Measurements from ENCODE around the gene MAP2K5. TPM values are rescaled to one million over a fixed set of nuclear protein-coding genes. Genes with fewer than 3 reads are reported as not detected.

MAP2K5 gene
- total RNA-seq, 1 donor from 2014 or later: 20.7 TPM

- DNase-seq (ENCODE audit: low spot score): peak; percentile 76
Observed at GRCh38 chr15:67521783-67522568, 20.5 kb upstream of the MAP2K5 start.

DNA sequence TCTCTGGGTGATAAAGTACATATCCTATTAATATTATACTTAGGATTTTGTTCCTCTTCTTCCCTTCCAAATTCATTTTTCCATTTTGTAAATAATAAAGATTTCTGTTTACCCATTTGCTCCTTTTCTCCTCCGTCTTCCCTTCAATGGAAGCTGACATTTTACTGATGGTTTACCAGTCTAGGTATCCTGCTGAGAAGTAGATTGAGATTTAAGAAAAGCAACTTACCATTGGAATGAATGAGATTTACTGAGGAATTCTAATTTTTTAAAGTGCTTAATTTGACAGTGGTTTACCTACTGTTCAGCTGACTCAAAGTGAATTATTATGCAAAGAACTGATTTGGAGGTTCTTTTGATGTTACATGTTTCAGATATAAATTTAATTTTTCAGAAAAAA lies 19.2 kb upstream of the MAP2K5 start:
- no peak for DNase-seq (ENCODE audit: low spot score)

GRCh38 chr15:67524235-67524634 lies 18.3 kb upstream of the MAP2K5 start:
- no peak for DNase-seq (ENCODE audit: low spot score)

DNA sequence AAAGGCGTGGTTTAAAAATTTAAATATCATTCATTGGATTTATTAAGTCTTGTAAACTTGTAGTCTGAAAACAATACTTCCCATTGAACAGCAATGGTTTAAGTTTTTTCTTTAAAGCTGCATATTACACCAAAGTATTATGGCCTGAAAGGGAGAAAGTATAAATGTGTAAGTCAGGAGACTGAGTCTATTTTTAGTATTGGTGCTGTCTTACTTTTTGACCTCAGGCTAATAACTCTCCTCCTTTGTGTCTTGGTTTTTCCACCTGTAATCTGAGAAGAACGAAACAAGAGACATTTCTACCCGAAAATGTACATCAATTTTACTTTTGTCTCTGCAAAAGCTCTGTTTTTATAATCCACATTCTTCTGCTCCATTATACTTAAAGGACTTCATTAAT lies 14.0 kb upstream of the MAP2K5 start:
- DNase-seq (ENCODE audit: low spot score): no peak

DNA sequence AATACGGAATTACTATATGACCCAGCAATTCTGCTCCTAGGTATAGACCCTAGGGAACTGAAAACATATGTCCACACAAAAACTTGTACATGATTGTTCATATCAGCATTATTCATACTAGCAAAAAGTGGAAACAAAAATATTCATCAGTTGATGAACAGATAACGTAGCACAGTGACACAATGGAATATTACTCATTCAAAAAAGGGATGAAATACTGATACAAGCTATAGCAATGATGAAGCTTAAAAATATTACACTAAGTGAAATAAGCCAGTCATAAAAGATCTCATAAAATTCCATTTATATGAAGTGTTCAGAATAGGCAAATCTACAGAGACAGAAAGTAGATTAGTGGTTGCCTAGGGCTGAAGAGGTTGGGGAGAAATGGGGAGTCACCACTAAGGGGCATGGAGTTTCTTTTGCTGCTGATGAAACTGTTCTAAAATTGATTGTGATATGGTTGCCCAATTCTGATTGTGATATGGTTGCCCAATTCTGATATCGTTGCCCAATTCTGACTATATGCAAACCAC lies 11.1 kb upstream of the MAP2K5 start:
- DNase-seq (ENCODE audit: low spot score): no peak

GRCh38 chr15:67533873-67534272 lies 8.6 kb upstream of the MAP2K5 start:
- DNase-seq (ENCODE audit: low spot score): no peak

- DNase-seq (ENCODE audit: low spot score): no peak
Observed at GRCh38 chr15:67534360-67534759, 8.1 kb upstream of the MAP2K5 start.

- DNase-seq (ENCODE audit: low spot score): no peak
Observed at GRCh38 chr15:67537771-67538170, 4.7 kb upstream of the MAP2K5 start.

- DNase-seq (ENCODE audit: low spot score): no peak
Observed at GRCh38 chr15:67543348-67543718, 830 bp downstream of the MAP2K5 start.

DNA sequence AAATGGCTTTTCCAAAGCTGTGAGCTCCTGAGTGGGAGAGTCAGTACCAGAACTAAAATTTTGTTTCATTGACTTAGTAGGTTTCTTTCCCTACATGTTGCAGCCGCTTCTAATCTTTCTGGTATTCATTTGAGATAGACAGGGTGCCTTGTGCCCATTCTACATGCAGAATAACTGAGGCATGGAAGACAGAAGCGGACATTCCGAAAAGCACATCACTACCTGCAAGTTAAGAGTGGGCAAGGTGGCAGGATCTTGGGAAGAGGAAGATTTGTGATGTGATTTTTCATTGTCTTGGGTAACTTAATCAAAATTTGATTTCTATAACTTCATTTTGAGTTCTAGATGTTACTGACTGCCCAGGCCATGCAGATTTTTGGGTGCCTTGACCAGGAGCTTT lies 2.0 kb downstream of the MAP2K5 start:
- DNase-seq (ENCODE audit: low spot score): no peak

DNA sequence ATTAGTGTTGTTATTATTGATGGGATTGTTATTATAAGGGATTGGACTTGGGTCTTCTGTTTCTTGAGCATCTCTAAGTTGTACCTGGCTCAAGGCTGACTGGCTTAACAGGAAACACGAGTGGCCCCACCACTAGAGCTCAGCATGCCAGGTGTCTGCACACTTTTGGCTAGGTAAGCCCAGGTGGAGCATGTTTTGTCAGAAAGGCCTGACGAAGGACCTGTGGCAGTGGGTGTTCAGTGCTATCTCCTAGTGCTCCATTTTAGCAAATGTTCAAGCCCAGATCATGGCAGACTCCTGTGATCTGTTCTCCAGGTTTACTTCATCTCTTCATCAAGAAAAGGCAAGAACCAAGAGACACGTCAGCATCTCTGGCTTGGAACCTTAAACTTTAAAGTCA lies 3.4 kb downstream of the MAP2K5 start:
- no peak for DNase-seq (ENCODE audit: low spot score)

DNA sequence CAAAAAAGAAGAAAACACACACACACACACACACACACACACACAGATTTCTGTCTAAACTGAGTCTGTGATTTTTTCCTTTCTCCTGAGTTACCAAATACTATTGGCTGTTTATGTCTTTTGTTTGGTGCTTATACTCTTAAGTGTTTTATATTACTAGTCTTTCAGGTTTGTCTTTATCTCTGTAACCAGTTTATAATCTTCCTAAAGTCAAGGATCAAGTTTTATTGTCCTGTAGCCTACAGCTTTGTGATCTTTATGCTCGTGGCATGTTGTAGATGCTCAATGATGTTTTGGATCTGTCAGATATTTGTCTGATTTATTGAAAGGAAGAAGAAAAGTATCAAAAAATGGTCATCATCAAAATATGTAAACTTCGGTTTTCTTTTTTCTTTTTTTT lies 4.6 kb downstream of the MAP2K5 start:
- DNase-seq (ENCODE audit: low spot score): no peak

GRCh38 chr15:67547836-67548235 lies 5.3 kb downstream of the MAP2K5 start:
- no peak for DNase-seq (ENCODE audit: low spot score)

DNA sequence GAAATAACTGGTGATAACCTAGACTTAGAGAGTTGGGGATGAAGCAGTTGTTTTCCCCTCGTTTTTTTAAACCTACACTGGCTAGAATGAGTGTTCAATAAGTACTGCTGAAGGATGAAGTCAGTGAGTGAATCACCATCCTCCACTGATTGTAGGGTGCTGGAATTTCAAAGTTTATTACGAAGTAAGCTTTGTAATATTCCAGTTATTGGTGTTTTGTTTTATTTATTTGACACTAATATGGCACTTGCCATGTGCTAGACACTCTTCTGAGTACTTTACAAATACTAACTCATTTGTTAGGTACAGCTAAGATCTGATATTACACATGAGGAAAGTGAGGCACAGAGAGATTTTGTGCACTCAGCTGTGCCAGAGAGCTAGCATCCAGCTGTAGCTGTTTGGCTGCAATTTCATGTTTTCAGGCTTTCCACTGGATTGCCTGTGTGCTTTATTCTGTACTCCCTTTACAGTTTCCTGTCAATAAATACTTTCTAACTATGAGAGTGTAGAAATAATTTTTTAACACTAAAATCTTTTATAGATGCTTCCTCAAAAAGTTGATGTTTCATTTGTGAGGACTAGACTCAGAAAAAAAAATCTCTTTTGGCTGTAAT lies 5.8 kb downstream of the MAP2K5 start:
- peak; percentile 70 for DNase-seq (ENCODE audit: low spot score)

- DNase-seq (ENCODE audit: low spot score): peak; percentile 57
Observed at GRCh38 chr15:67548862-67549651, 6.6 kb downstream of the MAP2K5 start.

GRCh38 chr15:67549736-67550135 lies 7.2 kb downstream of the MAP2K5 start:
- peak; percentile 44 for DNase-seq (ENCODE audit: low spot score)

GRCh38 chr15:67550522-67550921 lies 8.0 kb downstream of the MAP2K5 start:
- no peak for DNase-seq (ENCODE audit: low spot score)

DNA sequence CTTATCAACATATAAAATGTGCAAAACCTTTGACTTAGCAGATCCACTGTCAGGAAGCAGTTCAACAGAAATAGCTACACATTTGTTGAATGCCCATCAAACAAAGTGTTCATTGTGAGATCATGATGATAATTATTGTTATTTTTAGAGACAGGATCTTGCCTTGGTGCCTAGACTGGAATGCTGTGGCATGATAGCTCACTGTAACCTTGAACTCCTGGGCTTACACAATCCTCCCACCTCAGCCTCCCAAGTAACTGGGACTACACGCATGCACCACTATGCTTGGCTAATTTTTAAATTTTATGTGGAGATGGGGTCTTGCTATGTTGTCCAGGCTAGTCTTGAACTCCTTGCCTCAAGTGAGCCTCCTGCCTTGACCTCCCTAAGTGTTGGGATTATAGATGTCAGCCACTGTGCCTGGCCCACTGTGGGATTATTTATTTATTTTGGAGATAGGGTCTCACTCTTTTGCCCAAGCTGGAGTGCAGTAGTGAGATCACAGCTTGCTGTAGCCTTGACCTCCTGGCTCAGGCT lies 8.8 kb downstream of the MAP2K5 start:
- DNase-seq (ENCODE audit: low spot score): no peak

GRCh38 chr15:67554580-67554979 lies 12.1 kb downstream of the MAP2K5 start:
- DNase-seq (ENCODE audit: low spot score): no peak

- DNase-seq (ENCODE audit: low spot score): no peak
Observed at GRCh38 chr15:67556976-67557570, 14.6 kb downstream of the MAP2K5 start.

- DNase-seq (ENCODE audit: low spot score): no peak
Observed at GRCh38 chr15:67558502-67558901, 16.0 kb downstream of the MAP2K5 start.

- DNase-seq (ENCODE audit: low spot score): no peak
Observed at GRCh38 chr15:67559158-67559557, 16.7 kb downstream of the MAP2K5 start.
